GM19438 (cell line): ENCODE data around the gene FOSB.
A peak's percentile ranks its signal among the peaks of the same experiment; 100 is the strongest.
"Not testable (repeated sequence)": the region's sequence is repeated elsewhere in the genome, so short reads cannot be mapped to it uniquely, and the experiment has no call there.

ENCODE experiments used
- ATAC-seq: cut with Tn5 transposase; IDR thresholded peaks from one replicate; pipeline ENCODE4 v1.9.1; 2021; ENCODE audit warnings: low read depth; ENCODE audit not compliant: unreplicated experiment

FOSB gene

GRCh38 chr19:45467456-45468158 is at the start of gene FOSB:
Gene FOSB (plus strand): TSS chr19:45467996. CDS start chr19:45468587, 591 bp downstream.
- ATAC-seq: no peak

DNA sequence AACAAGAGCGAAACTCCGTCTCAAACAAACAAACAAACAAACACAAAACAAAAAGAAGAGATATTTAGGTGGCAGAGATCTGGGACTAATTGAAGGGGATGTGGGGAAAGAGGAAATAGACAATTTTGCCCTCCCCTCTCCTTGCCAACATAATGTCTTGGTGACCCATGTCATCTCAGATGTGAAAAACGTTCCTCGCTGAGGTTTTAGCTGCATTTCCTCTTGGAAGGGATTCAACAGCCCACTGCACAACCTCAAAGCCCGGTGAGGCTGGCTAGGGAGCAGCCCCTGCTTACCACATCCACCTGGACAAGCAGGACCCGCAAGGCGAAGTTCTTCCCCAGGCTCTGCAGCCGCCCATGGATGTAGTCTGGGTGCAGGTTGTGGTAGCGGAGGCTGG is 49.0 kb upstream of the FOSB start:
- ATAC-seq: no peak

- peak; percentile 46 for ATAC-seq
Observed at GRCh38 chr19:45419396-45419795, 48.4 kb upstream of the FOSB start.

DNA sequence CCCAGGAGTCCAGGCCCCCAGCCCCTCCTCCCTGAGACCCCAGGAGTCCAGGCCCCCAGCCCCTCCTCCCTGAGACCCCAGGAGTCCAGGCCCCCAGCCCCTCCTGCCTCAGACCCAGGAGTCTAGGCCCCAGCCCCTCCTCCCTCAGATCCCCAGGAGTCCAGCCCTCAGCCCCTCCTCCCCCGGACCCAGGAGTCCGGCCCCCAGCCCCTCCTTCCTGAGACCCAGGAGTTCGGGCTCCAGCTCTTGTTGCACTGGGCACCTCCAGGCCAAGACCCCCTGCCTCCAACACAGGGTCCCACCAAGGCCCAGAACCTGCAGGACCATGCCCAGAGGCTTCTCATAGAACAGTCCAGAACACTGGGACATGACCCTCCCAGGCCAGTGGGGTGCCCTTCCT is 47.9 kb upstream of the FOSB start:
- no peak for ATAC-seq

DNA sequence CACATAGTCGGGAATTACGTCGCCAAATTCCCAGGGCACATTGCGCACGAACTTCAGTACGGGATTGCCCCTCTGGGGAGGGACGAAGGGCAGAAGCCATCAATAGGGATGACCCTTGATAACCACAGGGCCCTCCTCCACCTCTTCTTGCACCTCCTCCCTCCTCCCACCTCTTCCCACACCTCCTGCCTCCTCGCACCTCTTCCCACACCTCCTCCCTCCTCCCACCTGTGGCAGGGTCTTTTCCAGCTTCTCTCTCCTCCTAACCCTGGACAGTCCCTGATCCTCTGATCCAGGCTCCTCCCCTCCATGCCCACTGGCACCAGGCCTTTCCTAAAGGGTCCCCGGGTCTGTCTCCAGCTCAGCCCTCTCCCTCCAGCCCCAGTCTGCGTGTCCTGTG is 47.4 kb upstream of the FOSB start:
- no peak for ATAC-seq

DNA sequence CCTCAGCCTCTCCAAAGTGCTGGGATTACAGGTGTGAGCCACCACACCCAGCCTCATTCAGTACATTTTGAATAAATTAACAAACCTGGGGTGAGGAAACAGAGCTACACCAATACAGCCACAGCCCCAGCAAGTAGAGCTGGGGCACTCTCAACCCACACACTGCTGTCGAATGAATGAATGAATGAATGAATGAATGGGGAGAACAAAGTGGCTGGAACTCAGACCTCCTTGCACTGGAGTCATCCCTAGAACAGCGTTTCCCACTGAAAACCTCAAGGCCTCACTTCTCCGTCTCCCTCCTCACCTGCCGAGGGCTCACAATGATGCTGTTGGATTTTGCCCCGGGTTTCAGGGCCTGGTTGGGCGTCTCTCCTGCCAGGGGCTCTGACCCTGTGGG is 46.9 kb upstream of the FOSB start:
- no peak for ATAC-seq

DNA sequence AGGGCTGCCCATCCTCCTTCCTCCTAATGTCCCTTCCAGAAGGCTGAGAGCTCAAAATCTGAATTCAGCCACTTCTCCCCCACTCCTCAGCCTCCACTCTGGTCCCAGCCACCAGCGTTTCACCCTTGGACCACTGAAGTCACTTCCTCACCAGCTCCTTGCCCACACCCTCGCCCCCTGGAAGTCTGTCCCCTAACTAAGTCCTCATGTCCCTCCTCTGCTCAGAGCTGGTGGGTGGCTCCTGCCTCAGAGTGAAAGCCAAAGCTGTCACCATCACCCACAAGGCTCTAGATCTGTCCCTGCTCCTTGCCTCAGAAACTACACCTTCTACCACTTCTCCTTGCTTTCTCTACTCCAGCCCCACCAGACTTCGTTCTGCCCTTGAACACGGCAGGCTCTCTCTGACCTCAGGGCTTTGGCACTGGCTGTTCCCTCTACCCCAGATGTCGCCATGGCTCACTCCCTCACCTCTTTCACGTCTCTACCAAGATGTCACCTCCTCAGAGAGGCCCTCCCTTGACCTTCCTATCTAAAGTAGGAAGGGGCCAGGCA is 45.8 kb upstream of the FOSB start:
- no peak for ATAC-seq

DNA sequence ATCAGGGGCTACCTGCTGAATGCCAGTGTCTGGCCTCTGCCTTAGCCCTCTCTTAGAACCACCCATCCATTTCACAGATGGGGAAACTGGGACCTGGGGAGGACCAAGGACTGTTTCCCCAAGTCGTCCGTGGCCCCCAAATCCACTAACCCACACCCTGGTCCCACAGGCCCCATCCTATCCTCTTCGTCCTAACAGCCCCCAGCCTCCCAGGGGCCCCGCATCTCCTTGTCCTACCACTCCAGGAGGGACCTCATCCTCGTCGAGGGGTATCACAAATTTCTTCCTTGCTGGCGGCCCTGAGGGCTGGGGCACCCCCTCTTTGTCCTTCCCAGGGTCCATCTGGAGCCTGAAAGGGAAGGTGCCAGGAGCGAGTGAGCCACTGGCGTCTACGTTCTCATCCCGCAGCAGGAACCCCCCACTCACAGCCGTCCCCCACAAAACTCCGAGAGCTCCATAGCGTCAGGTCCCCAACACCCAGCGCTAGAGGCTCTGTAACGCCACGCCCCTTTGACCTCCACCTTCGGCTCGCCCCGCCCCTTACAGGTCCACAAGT is 44.7 kb upstream of the FOSB start:
- ATAC-seq: no peak

- ATAC-seq: peak; percentile 58
Observed at GRCh38 chr19:45423589-45424190, 44.1 kb upstream of the FOSB start, which contains the start of gene ERCC1. Gene ERCC1 (minus strand): TSS chr19:45423917. CDS start chr19:45423374, 543 bp downstream.

DNA sequence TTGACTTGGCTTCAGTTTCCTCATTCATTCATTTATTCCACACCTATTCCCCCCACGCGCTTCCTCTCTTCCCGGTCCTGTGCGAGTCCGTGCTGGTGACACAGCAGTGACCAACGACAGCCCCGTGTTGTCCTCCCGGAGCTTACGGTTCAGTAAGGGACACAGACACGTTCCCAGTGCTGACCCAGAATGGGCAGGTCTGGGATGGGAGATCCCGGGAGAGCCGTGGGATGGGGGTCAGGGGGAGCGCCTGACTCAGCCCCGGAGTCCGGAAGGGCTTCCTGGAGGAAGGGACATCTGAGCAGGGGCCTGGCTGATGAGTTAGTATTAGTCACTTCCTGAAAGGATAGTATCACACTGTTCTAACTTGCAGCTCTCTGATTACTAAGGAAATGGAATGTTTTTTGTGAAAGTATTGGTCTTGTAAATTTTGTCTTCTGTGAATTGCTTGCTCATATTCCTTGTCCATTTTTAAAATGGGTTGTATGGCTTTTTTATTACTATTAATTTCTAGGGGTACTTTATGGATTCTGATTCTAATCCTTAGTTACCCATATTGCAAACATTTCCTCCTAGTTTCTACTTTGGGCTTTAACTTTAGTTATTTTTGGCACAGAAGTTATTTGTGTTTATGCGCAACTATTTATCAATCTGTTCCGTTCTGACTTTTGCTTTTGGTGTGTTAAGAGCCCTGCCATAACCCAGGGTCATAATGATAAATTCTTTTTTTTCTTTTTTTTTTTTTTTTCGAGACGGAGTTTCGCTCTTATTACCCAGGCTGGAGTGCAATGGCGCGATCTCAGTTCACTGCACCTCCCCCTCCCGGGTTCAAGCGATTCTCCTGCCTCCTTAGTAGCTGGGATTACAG is 43.4 kb upstream of the FOSB start:
- peak; percentile 8 for ATAC-seq

GRCh38 chr19:45428384-45429231 is 39.2 kb upstream of the FOSB start:
- no peak for ATAC-seq

GRCh38 chr19:45429896-45430295 is 37.9 kb upstream of the FOSB start:
- not testable (repeated sequence) for ATAC-seq

DNA sequence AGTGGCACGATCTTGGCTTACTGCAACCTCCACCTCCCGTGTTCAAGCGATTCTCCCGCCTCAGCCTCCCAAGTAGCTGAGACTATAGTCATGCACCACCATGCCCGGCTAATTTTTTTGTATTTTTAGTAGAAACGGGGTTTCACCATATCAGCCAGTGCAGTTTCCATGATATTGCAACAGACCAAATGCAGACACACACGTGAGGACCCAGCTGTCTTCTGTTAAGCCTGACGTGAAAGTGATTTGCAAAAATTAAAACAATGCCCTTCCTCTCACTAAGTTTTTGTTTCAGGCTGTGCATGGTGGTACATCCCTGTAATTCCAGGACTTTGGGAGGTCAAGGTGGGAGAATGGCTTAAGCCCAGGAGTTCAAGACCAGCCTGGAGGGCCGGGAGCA is 36.8 kb upstream of the FOSB start:
- ATAC-seq: not testable (repeated sequence)

GRCh38 chr19:45432543-45432942 is 35.3 kb upstream of the FOSB start:
- not testable (repeated sequence) for ATAC-seq

GRCh38 chr19:45437328-45437727 is 30.5 kb upstream of the FOSB start:
- no peak for ATAC-seq

- no peak for ATAC-seq
Observed at GRCh38 chr19:45439190-45439568, 28.6 kb upstream of the FOSB start.

GRCh38 chr19:45439569-45440258 is 28.1 kb upstream of the FOSB start:
- peak; percentile 44 for ATAC-seq

- no peak for ATAC-seq
Observed at GRCh38 chr19:45440259-45440638, 27.5 kb upstream of the FOSB start.
